ENCODE data around the gene ZIC5.

ZIC5 gene

GRCh38 chr13:99970651-99971575, 654 bp downstream of the ZIC5 start:
- Histone ChIP-seq H3K9ac (ENCODE audit: low read depth, low read length) (no peak overlapping the region), H3K27me3 (ENCODE audit: control insufficient read depth, insufficient read depth, low read length) (peaks cover 92% of the 10 kb centered on the region), H3K4me1 (ENCODE audit: control insufficient read depth, insufficient read depth, low read length) (peaks cover 4% of the 10 kb centered on the region), H3K9me3 (replicated peaks; ENCODE audit: low read length) (peaks cover 7% of the 10 kb centered on the region), H3K4me3 (ENCODE audit: low read length) (no peak overlapping the region), H3K4me2 (ENCODE audit: low read length) (peak overlapping the region; percentile 72), H3K36me3 (ENCODE audit: insufficient read depth, low read length) (no peaks in the 10 kb centered on the region)

GRCh38 chr13:99969919-99970650, 1.5 kb downstream of the ZIC5 start:
- H3K4me1 ChIP-seq (ENCODE audit: control insufficient read depth, insufficient read depth, low read length) = peaks cover 4% of the 10 kb centered on the region
- peak overlapping the region; percentile 72 for H3K4me2 ChIP-seq (ENCODE audit: low read length)
- no peaks in the 10 kb centered on the region for H3K36me3 ChIP-seq (ENCODE audit: insufficient read depth, low read length)
- peaks cover 92% of the 10 kb centered on the region for H3K27me3 ChIP-seq (ENCODE audit: control insufficient read depth, insufficient read depth, low read length)
- H3K9me3 ChIP-seq (replicated peaks; ENCODE audit: low read length) = peaks cover 7% of the 10 kb centered on the region
- H3K4me3 ChIP-seq (ENCODE audit: low read length) = peak overlapping the region; percentile 49
- no peak overlapping the region for H3K9ac ChIP-seq (ENCODE audit: low read depth, low read length)

GRCh38 chr13:99969453-99969918, 2.1 kb downstream of the ZIC5 start:
- Histone ChIP-seq H3K4me3 (ENCODE audit: low read length) (no peak overlapping the region), H3K36me3 (ENCODE audit: insufficient read depth, low read length) (no peaks in the 10 kb centered on the region), H3K27me3 (ENCODE audit: control insufficient read depth, insufficient read depth, low read length) (peaks cover 91% of the 10 kb centered on the region), H3K9ac (ENCODE audit: low read depth, low read length) (no peak overlapping the region), H3K4me2 (ENCODE audit: low read length) (peak overlapping the region; percentile 62), H3K4me1 (ENCODE audit: control insufficient read depth, insufficient read depth, low read length) (peaks cover 4% of the 10 kb centered on the region), H3K9me3 (replicated peaks; ENCODE audit: low read length) (peaks cover 7% of the 10 kb centered on the region)

- Histone ChIP-seq H3K9ac (ENCODE audit: low read depth, low read length) (no peak overlapping the region), H3K36me3 (ENCODE audit: insufficient read depth, low read length) (no peaks in the 10 kb centered on the region), H3K4me1 (ENCODE audit: control insufficient read depth, insufficient read depth, low read length) (peaks cover 4% of the 10 kb centered on the region), H3K27me3 (ENCODE audit: control insufficient read depth, insufficient read depth, low read length) (peaks cover 91% of the 10 kb centered on the region), H3K9me3 (replicated peaks; ENCODE audit: low read length) (peaks cover 7% of the 10 kb centered on the region), H3K4me3 (ENCODE audit: low read length) (no peak overlapping the region), H3K4me2 (ENCODE audit: low read length) (peak overlapping the region; percentile 62)
Measured at GRCh38 chr13:99968521-99969452, 2.8 kb downstream of the ZIC5 start.

- H3K9me3 ChIP-seq (replicated peaks; ENCODE audit: low read length) = peaks cover 7% of the 10 kb centered on the region
- no peak overlapping the region for H3K4me3 ChIP-seq (ENCODE audit: low read length)
- H3K27me3 ChIP-seq (ENCODE audit: control insufficient read depth, insufficient read depth, low read length) = peaks cover 91% of the 10 kb centered on the region
- peak overlapping the region; percentile 62 for H3K4me2 ChIP-seq (ENCODE audit: low read length)
- peaks cover 4% of the 10 kb centered on the region for H3K4me1 ChIP-seq (ENCODE audit: control insufficient read depth, insufficient read depth, low read length)
- H3K36me3 ChIP-seq (ENCODE audit: insufficient read depth, low read length) = no peaks in the 10 kb centered on the region
- no peak overlapping the region for H3K9ac ChIP-seq (ENCODE audit: low read depth, low read length)
Measured at GRCh38 chr13:99967869-99968520, 3.6 kb downstream of the ZIC5 start.

- no peak overlapping the region for H3K4me2 ChIP-seq (ENCODE audit: low read length)
- no peak overlapping the region for H3K4me3 ChIP-seq (ENCODE audit: low read length)
- H3K27me3 ChIP-seq (ENCODE audit: control insufficient read depth, insufficient read depth, low read length) = peaks cover 91% of the 10 kb centered on the region
- H3K36me3 ChIP-seq (ENCODE audit: insufficient read depth, low read length) = no peaks in the 10 kb centered on the region
- H3K9ac ChIP-seq (ENCODE audit: low read depth, low read length) = no peak overlapping the region
- peaks cover 4% of the 10 kb centered on the region for H3K4me1 ChIP-seq (ENCODE audit: control insufficient read depth, insufficient read depth, low read length)
- H3K9me3 ChIP-seq (replicated peaks; ENCODE audit: low read length) = peaks cover 7% of the 10 kb centered on the region
Measured at GRCh38 chr13:99967498-99967868, 4.1 kb downstream of the ZIC5 start.

GRCh38 chr13:99966064-99966805, 5.3 kb downstream of the ZIC5 start:
- Histone ChIP-seq H3K4me2 (ENCODE audit: low read length) (no peak overlapping the region), H3K9ac (ENCODE audit: low read depth, low read length) (no peak overlapping the region), H3K4me1 (ENCODE audit: control insufficient read depth, insufficient read depth, low read length) (peaks cover 4% of the 10 kb centered on the region), H3K9me3 (replicated peaks; ENCODE audit: low read length) (no peaks in the 10 kb centered on the region), H3K36me3 (ENCODE audit: insufficient read depth, low read length) (no peaks in the 10 kb centered on the region), H3K4me3 (ENCODE audit: low read length) (no peak overlapping the region), H3K27me3 (ENCODE audit: control insufficient read depth, insufficient read depth, low read length) (peaks cover 91% of the 10 kb centered on the region)

GRCh38 chr13:99965329-99966000, 6.1 kb downstream of the ZIC5 start:
- peaks cover 93% of the 10 kb centered on the region for H3K27me3 ChIP-seq (ENCODE audit: control insufficient read depth, insufficient read depth, low read length)
- H3K4me1 ChIP-seq (ENCODE audit: control insufficient read depth, insufficient read depth, low read length) = peaks cover 4% of the 10 kb centered on the region
- no peak overlapping the region for H3K4me2 ChIP-seq (ENCODE audit: low read length)
- H3K4me3 ChIP-seq (ENCODE audit: low read length) = no peak overlapping the region
- no peaks in the 10 kb centered on the region for H3K36me3 ChIP-seq (ENCODE audit: insufficient read depth, low read length)
- no peaks in the 10 kb centered on the region for H3K9me3 ChIP-seq (replicated peaks; ENCODE audit: low read length)
- no peak overlapping the region for H3K9ac ChIP-seq (ENCODE audit: low read depth, low read length)

- peaks cover 95% of the 10 kb centered on the region for H3K27me3 ChIP-seq (ENCODE audit: control insufficient read depth, insufficient read depth, low read length)
- no peaks in the 10 kb centered on the region for H3K9me3 ChIP-seq (replicated peaks; ENCODE audit: low read length)
- no peaks in the 10 kb centered on the region for H3K4me1 ChIP-seq (ENCODE audit: control insufficient read depth, insufficient read depth, low read length)
- no peak overlapping the region for H3K4me2 ChIP-seq (ENCODE audit: low read length)
- H3K9ac ChIP-seq (ENCODE audit: low read depth, low read length) = no peak overlapping the region
- H3K36me3 ChIP-seq (ENCODE audit: insufficient read depth, low read length) = no peaks in the 10 kb centered on the region
- H3K4me3 ChIP-seq (ENCODE audit: low read length) = no peak overlapping the region
Measured at GRCh38 chr13:99963816-99964339, 7.7 kb downstream of the ZIC5 start.

- H3K4me2 ChIP-seq (ENCODE audit: low read length) = no peak overlapping the region
- H3K4me1 ChIP-seq (ENCODE audit: control insufficient read depth, insufficient read depth, low read length) = peaks cover 1% of the 10 kb centered on the region
- no peak overlapping the region for H3K9ac ChIP-seq (ENCODE audit: low read depth, low read length)
- H3K4me3 ChIP-seq (ENCODE audit: low read length) = no peak overlapping the region
- H3K36me3 ChIP-seq (ENCODE audit: insufficient read depth, low read length) = no peaks in the 10 kb centered on the region
- H3K9me3 ChIP-seq (replicated peaks; ENCODE audit: low read length) = no peaks in the 10 kb centered on the region
- H3K27me3 ChIP-seq (ENCODE audit: control insufficient read depth, insufficient read depth, low read length) = peaks cover 96% of the 10 kb centered on the region
Measured at GRCh38 chr13:99962242-99962641, 9.3 kb downstream of the ZIC5 start.
